ENCODE results near the gene VPREB3.
"Not testable (repeated sequence)": the region's sequence is repeated elsewhere in the genome, so short reads cannot be mapped to it uniquely, and the experiment has no call there.

VPREB3 gene

DNA sequence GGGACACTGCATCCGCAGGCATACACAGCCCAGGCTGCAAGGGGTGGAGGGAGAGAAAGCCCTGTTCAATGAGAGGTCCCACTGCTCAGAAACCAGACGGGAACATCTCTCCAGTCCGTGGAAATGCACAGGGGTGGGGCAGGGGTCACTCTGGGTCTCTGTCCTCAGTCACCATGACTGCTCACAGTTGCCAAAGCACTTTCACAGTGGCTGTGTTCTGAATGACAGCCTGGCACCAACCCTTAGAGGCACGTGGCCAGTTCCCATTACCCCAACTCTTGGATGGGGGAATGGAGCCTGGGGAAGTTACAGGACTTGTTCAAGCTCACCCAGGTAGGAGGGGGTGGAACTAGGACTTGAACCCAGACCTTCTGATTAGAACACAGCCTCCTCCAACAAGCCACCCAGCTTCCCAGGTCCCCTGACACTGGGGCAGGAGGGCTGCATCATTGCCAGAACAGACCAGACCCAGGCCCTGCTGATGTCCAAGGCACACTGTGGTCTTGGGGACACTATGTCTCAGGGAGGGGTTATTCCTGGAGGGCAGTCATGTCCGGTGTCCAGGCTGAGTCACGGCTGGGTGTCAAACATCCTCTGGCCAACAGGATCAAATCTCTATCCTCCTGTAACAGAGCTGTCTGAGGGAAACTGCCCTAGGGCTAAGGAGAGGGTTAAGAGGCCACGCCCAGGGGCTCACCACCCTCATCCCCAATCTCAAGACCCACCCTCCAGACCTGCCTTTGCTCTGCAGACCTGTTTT lies 11.5 kb downstream of the VPREB3 start:
- no peak for DNase-seq (ENCODE audit: low spot score)

DNA sequence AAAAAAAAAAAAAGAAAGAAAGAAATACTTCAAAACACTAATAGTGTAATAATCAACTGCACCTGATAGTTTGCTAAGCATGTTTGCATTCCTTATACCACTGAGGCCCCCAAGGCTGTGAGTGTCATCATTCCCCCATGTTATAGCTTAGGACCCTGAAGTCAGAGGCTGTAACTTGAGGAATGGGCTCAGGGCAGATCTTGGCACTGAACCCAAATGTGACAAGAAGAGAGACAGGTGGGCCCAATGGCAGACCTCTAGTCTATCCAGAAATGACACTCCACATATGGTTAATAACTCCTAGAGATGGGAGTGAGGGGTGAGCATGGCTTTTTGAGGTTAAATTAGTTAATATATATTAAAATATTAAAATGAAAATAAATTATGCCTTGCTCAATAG lies 16.5 kb downstream of the VPREB3 start:
- no peak for DNase-seq (ENCODE audit: low spot score)

DNA sequence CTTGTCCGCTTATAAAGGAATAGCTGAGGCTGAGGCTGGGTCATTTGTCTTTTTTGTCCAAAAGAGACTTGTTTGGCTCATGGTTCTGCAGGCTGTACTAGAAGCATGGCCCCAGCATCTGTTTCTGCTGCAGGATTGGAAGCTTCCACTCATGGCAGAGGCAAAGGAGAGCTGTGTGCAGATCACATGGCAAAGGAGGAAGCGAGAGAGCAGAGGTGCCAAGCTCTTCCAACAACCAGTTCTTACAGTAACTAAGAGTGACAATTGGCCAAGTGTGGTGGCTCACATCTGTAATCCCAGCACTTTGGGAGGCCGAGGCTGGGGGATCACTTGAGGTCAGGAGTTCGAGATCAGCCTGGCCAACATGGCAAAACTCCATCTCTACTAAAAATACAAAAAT lies 26.1 kb downstream of the VPREB3 start:
- DNase-seq (ENCODE audit: low spot score) = not testable (repeated sequence)

DNA sequence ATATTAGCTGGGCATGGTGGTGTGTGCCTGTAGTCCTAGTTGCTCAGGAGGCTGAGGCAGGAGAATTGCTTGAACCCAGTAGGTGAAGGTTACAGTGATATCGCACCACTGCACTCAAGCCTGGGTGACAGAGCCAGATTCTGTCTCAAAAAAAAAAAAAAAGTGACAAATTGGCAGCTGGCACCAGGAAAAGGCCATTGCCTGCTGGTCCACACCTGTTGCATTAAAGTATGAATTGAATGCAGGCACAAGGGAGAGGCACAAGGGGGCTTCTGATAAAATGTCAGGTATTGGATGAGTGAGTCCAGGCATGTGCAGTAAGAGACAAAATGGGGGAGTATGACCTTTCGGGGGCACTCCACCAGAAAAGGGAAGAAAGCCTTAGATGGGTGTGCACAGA lies 31.5 kb downstream of the VPREB3 start:
- DNase-seq (ENCODE audit: low spot score) = no peak

DNA sequence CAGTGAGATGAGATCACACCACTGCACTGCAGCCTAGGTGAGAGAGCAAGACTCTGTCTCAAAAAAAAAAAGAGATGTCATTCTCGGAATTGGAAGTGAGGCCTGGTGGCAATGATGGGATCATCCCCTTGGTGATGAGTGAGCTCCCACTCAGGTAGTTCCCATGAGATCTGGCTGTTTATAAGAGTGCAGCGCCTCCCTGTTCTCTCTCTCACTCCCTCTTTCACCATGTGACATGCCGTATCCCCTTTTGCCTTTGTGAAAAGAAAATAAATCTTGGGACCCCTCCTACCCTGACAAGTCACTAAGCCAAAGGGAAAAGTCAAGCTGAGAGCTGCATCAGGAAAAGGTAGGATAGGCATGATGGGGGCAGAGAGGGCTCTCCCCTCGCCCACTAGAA lies 32.1 kb downstream of the VPREB3 start:
- DNase-seq (ENCODE audit: low spot score) = no peak

DNA sequence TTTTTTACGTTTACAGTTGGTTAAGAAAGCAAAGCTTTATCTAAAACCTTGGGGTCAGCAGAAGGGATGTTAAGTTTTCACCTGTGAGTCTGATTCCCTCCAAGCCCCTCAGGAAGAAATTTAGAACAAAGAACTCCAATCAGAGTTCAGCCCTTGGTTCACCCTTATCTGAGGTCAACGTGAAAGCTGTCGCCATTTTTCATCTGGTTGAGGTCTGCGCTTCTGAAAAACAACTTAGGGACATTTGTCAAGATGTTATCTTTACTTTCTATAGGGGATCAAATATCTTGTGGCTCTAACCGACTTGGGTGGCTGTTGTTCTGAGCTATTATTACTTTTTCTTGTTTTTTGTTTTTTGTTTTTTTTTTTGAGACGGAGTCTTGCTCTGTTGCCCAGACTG lies 33.4 kb downstream of the VPREB3 start:
- no peak for DNase-seq (ENCODE audit: low spot score)

DNA sequence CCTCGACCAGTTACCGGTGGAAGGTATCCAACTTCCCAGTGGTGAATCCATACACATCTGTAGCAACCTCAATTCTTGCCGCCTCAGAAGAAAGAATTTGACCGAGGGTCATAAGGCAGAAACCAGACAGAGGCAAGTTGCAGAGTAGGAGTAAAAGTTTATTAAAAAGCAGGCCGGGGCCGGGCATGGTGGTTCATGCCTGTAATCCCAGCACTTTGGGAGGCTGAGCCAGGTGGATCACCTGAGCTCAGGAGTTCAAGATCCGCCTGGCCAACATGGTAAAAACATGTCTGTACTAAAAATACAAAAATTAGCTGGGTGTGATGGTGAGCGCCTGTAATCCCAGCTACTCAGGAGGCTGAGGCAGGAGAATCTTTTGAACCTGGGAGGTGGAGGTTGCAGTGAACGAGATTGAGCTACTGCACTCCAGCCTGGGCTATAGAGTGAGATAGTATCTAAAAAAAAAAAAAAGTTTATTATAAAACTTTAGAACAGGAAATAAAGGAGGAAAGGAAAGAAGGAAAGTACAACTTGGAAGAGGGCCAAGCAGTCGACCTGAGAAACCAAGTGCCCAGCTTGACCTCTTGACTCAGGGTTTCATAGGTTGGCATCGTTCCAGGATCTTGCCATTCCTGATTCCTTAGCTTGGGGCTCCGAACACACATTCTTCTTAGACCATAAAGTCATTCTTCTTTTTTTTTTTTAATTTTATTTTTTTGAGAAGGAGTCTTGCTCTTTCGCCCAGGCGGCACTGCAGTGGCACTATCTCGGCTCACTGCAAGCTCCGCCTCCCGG lies 35.7 kb downstream of the VPREB3 start:
- no peak for DNase-seq (ENCODE audit: low spot score)

DNA sequence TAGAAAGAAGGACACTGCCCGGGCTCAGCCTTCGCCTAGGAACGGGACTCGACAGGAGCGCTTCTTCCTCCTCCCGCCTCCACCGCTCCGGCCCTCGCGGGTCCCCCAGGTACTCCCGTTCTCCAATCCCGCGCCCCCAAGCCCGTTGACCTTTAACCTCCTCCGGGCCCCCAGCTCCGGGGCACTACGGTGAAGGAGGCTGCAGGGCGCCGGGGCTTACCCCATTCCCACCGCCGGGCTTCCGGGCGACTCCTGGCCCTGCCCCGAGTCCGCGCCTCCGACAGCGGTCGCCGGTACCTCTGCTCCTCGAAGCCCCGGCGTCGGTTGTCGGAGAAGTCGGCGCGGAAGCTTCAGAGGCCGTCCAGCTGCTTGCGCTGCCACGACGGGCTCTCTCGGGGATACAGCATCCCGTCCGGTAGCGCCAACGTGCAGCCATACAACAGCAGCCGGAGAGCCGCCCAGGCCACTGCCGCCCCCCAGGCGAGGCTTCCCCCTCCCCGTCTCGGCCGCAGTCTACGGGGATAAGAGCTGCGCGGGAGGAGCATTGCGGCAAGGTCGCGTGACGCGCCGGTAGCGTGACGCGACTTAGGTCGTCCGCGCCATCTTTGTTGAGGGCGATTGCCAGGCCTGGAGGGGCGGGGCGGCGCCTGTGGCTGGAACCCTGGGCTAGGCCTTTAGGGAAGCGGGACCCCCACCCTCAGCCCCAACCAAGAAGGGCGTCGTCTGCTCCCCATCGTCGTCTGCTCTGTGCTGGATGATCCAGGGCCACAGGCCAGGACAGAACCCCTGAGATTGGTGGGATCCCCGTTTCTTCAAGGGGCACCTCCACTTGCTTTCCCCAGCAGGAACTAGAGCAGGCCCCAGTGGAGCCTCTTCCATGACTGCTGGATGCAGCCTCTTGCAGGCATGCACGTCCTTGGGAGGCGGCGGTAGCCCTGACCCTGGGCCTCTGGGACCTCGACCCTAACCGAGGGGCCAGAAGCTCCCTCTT lies 37.1 kb downstream of the VPREB3 start:
- DNase-seq (ENCODE audit: low spot score) = peak; percentile 96

DNA sequence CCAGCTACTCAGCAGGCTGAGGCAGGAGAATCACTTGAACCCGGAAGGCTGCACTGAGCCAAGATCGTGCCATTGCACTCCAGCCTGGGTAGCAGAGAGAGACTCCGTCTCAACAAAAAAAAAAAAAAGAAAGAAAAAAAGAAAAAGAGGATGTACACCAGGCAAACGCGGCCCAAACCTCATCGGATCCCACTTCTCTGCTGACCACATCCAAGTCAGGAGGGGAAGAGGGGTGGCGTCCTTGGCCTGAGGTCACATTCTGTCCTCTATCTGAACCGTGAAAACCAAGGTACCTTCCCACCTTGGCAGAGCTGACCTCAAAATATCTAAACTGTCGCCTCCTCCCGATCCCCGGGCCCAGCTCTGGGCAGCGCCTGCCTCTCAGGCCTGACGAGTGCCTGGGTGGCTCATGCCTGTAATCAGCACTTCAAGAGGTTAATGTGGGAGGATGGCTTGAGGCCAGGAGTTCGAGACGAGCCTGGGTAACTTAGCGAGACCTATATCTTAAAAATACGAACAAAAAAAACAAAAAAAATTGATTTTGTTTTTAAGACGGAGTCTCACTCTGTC lies 38.3 kb downstream of the VPREB3 start:
- DNase-seq (ENCODE audit: low spot score) = no peak

DNA sequence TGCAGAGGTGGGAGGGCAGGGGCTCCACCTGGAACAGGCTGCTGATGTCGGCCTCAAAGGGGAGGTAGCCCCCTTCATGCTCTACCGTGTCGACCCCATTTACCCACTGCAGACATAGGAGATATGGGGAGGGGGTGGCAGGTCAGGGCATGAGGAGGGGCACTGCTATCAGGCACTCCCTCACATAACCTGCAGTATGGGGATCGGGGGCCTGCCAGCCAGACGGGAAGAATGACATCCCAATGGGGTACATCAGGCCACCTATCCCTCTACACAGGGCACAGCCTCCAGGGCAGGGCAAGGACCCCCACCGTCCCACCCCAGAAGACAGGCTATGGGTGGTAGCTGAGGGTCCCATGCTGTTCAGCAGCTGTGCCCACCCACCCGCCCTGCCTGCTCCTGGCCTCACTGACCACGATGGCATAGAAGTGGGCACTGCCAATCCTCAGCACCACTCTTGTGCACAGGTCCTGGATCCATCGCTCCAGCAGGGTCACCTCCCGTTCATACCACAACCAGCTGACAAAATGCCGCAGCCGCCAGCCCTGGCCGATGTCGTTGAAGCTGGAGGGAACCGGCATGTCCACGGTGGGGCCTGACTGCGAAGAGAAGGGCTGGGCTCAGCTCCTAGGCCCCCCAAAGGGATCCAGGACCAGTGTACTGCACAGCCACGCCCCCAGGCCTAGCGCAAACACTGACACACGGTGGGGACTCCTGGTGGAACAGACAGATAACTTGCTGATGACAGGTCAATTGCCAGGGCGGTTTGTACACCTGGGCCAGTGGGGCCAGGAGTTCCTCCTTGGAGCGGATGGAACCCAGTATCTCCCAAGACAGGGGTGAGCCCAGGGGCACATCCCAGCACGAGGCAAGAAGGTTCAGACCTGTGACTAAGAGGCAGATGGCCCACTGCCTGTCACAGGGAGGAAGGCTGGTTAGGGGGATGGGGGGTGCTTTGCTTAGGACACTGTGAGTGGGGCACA lies 39.3 kb downstream of the VPREB3 start:
- no peak for DNase-seq (ENCODE audit: low spot score)

DNA sequence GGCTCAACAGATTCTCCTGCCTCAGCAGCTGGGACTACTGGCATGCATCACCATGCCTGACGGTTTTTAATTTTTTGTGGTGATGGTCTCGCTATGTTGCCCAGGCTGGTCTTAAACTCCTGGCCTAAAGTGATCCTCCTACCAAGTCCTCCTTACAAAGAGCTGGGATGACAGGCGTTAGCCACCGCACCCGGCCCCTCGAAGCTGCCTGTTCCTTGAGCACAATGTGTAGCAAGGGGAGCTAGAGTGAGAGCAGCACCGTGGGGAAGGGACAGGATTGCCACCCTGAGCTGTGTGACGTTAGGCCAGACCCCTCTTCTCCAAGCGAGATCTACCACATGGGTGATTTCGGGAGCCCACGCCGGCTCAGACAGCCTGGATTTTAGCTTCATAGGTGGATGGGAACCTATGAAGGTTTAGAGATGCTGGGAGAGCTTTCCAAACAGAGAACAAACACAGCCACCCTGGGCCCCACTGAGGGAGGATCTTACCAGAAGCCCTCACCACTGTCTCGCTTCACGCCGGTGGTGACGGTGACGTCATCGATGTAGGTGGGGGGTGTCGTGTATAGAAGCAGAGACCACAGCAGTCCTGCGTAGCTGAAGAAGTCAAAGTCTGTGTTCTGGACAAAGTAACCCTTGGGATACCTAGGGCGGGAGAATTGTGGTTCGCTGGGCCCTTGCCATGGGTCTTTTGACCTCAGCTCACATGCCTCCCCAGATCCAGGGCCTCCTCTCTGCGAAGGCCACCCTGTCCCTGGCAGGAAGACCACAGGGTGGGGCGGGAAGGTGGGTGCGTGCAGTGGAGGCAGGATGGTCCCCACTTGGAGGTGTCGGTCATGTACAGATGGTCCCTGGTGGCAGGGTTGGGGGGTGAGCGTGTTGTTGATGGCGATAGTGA lies 40.3 kb downstream of the VPREB3 start:
- no peak for DNase-seq (ENCODE audit: low spot score)

DNA sequence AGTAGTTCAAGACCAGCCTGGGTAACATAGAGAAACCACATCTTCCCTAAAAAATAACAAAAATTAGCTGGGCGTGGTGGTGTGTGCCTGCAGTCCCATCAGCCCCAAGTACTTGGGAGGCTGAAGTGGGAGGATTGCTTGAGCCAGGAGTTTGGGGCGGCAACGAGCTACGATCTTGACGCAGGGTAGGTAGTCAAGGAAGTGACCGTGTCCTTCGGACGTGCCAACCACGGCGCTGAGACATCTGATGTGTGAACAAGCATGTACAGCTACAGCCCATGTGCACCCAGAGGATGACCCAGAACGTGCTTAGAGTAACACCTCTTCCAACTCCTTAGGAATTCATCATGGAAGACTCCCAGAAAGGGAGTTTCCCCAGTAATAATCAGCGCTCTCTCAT lies 42.0 kb downstream of the VPREB3 start:
- no peak for DNase-seq (ENCODE audit: low spot score)

DNA sequence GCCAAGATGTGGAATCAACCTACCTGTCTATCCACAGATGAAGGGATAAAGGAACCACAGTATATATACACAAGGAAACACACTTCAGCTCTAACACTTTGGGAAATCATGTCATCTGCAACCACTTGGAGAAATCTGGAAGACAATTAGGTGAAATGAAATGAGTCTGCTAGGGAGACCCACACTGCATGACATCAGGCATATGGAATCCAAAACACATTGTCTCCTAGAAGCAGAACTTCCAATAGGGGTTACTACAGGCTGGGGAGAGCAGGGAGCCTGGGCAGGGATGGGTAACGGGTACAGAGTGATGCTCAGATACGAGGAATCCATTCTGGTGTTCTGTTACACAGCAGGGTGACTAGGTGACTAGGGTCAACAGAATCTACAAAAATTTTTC lies 45.1 kb downstream of the VPREB3 start:
- DNase-seq (ENCODE audit: low spot score) = peak; percentile 78

DNA sequence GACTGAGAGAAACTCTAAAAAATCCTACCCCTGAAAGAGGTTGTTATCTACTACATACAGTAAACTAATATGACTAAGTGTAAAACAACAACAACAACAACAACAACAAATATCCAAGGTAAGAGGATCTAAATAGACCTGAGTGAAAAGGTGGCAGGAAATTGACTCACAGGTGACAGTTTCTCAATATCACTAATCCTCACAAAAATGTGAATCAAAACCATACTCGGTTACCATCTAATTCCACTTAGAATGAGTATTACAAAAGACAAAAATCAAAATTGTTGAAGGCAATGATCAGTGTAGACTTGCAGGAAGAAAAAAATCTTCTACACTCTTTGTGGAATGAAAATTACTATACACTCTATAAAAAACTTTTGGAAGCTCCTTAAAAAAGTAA lies 46.0 kb downstream of the VPREB3 start:
- DNase-seq (ENCODE audit: low spot score) = no peak

DNA sequence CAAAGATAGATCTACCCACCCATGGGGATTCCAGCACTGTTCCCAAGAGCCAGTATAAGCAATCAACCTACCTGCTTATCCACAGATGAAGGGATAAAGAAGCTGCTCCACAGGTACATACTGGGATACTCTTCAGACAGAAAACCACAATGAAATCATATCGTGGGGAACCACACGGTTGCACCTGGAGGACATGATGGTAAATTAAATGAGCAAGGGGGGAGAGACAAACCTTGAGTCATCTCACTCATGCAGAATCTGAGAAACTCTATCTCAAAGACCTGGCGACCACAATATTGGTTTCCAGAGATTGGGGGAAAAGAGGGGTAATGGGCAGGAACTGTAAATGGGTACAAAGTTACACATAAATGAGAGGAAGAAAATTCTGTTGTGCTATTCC lies 48.9 kb downstream of the VPREB3 start:
- no peak for DNase-seq (ENCODE audit: low spot score)

DNA sequence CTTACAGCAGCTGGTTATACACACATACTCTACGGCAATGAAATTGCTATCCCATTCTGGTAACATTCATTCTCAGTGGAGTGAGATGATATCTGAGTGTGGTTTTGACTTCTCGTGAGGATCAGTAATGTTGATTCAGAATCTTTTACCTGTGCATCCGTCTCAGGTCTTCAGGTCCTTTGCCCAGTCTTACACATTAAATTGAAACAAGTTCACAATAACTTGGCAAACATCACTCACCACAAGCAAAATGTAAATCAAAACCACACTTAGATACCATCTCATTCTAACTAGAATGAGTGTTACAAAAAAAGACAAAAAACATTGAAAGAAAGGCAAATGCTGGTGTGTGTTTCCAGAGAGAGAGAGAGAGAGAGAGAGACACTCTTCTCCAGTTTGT lies 49.4 kb downstream of the VPREB3 start:
- no peak for DNase-seq (ENCODE audit: low spot score)

DNA sequence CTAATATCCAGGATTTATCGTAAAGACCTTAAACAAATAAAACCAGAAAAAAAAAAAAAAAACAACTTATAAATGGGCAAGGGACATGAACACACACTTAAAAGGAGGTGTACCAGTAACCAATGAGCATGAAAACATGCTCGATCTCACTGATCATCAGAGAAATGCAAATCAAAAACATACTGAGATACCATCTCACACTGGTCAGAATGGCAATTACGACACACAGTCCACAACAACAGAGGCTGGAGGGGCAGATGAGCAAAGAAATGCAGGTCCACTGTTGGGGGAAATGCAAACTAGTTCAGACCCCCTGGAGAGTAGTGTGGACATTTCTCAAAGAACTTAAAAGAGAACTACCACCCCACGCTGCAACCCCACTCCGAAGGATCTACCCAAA lies 50.2 kb downstream of the VPREB3 start:
- no peak for DNase-seq (ENCODE audit: low spot score)
